Endodermal cell (in vitro differentiated cells): ENCODE data around the gene WNT8B. TPM values are rescaled to one million over a fixed set of nuclear protein-coding genes. Genes with fewer than 3 reads are reported as not detected.

Experiments used
- DNase-seq: peaks from one replicate; pipeline ENCODE4 v3.0.0-alpha.2; 2017
- H3K27ac ChIP-seq: 2 replicates; pipeline ENCODE4 v1.5.1; 2013; ENCODE audit warnings: mild to moderate bottlenecking, low read depth, low read length, moderate library complexity
- H3K27me3 ChIP-seq: 2 replicates; pipeline ENCODE4 v1.6.1; 2013; ENCODE audit warnings: mild to moderate bottlenecking, low read length, moderate library complexity; ENCODE audit not compliant: insufficient read depth, control insufficient read depth, poor library complexity, severe bottlenecking
- H3K36me3 ChIP-seq: 2 replicates; pipeline ENCODE4 v1.7.0; 2013; ENCODE audit warnings: mild to moderate bottlenecking, low read length, moderate library complexity; ENCODE audit not compliant: control insufficient read depth, insufficient read depth
- H3K4me1 ChIP-seq: one replicate; pipeline ENCODE4 v1.7.0; 2013; ENCODE audit warnings: low read length; ENCODE audit not compliant: control insufficient read depth, insufficient read depth
- H3K4me3 ChIP-seq: 2 replicates; pipeline ENCODE4 v1.5.1; 2013; ENCODE audit warnings: mild to moderate bottlenecking, low read length, moderate library complexity
- H3K9ac ChIP-seq: 2 replicates; pipeline ENCODE4 v1.6.1; 2013; ENCODE audit warnings: mild to moderate bottlenecking, low read length, moderate library complexity; ENCODE audit not compliant: poor library complexity, severe bottlenecking; ENCODE audit errors: extremely low read depth
- H3K9me3 ChIP-seq: 2 replicates; pipeline ENCODE4 v1.6.1; 2013; ENCODE audit warnings: mild to moderate bottlenecking, low read length, moderate library complexity; ENCODE audit not compliant: control insufficient read depth
- H3K27ac Mint-ChIP-seq: 2 replicates; pipeline ENCODE4 v1.8.0; 2020; ENCODE audit warnings: mixed read lengths
- H3K27me3 Mint-ChIP-seq: 2 replicates; pipeline ENCODE4 v1.8.0; 2021; ENCODE audit warnings: mild to moderate bottlenecking, mixed read lengths; ENCODE audit not compliant: insufficient read depth
- H3K36me3 Mint-ChIP-seq: 2 replicates; pipeline ENCODE4 v1.8.0; 2020; ENCODE audit warnings: low read depth, mixed read lengths
- H3K4me1 Mint-ChIP-seq: 2 replicates; pipeline ENCODE4 v1.8.0; 2020; ENCODE audit warnings: mixed read lengths
- H3K4me3 Mint-ChIP-seq: 2 replicates; pipeline ENCODE4 v1.8.0; 2020; ENCODE audit warnings: mild to moderate bottlenecking, moderate library complexity, mixed read lengths
- H3K9me3 Mint-ChIP-seq: 2 replicates; pipeline ENCODE4 v1.8.0; 2020; ENCODE audit warnings: mild to moderate bottlenecking, mixed read lengths
- WGBS, 2 experiments: methylation state at CpG; one replicate each; pipeline versions ENCODE4 v1.1.5 to v1.1.7; 2013; ENCODE audit warnings: missing lambda C conversion rate in 2 of 2, mixed read lengths in 1 of 2; ENCODE audit not compliant: insufficient coverage in 1 of 2, insufficient read length in 1 of 2; 5-methylcytosine and 5-hydroxymethylcytosine counted together
- total RNA-seq, 2 donors: library from RNA; stranded (reverse); fragmentation: NEBNext Ultra II Directional in 1 of 2; extraction: Animal tissue kit (Norgen Biotek cat#: 25700) in 1 of 2; gene quantifications; 2 replicates in 1 of 2; 3 replicates in 1 of 2; pipeline ENCODE4 v1.2.1, GENCODE V29; 2021
- TF ChIP-seq, protein P1 (sequence below): fragments of 200-600 bp; sonication (generic); conservative IDR thresholded peaks from 2 replicates; pipeline ENCODE4 v1.5.0; 2021; ENCODE audit warnings: antibody characterized with exemption, mild to moderate bottlenecking

The WNT8B gene
- total RNA-seq, 2 donors from 2014 or later, result 0.13 TPM; not detected in 1

DNA sequence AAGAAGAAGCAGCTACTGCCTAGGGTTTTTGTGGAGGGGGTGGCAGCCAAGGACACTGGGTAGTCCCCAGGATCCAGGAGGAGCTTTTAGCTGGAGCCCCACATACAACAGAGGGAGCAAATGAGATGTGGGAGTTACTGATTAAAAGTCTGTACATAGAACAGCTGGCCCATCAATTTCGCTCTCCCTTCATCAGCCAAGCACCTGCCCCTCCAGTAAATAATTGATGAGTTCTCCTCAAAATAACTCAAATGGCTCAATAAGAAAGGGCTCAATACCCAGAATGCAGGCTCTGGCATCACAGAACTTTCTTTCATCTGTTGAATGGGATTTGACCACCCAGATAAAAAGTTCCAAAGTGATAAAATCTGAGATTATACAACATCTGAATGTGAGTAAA lies 15.1 kb upstream of the WNT8B start:
- H3K9me3 ChIP-seq, result no peaks in the 10 kb centered on the region
- 95% methylated on average over 1 of the region's 1 CpG; no CpG with 5 or more reads in 1 of the 2 experiments for WGBS, 2 experiments
- Mint-ChIP-seq H3K4me1 (no peaks in the 10 kb centered on the region), H3K9me3 (peaks cover 7% of the 10 kb centered on the region), H3K4me3 (no peak overlapping the region), H3K27me3 (peaks cover 63% of the 10 kb centered on the region), H3K36me3 (no peaks in the 10 kb centered on the region), H3K27ac (no peak overlapping the region)
- TF ChIP-seq, protein P1, sequence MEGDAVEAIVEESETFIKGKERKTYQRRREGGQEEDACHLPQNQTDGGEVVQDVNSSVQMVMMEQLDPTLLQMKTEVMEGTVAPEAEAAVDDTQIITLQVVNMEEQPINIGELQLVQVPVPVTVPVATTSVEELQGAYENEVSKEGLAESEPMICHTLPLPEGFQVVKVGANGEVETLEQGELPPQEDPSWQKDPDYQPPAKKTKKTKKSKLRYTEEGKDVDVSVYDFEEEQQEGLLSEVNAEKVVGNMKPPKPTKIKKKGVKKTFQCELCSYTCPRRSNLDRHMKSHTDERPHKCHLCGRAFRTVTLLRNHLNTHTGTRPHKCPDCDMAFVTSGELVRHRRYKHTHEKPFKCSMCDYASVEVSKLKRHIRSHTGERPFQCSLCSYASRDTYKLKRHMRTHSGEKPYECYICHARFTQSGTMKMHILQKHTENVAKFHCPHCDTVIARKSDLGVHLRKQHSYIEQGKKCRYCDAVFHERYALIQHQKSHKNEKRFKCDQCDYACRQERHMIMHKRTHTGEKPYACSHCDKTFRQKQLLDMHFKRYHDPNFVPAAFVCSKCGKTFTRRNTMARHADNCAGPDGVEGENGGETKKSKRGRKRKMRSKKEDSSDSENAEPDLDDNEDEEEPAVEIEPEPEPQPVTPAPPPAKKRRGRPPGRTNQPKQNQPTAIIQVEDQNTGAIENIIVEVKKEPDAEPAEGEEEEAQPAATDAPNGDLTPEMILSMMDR, result no peak
- H3K4me1 ChIP-seq, result no peaks in the 10 kb centered on the region
- no peak for DNase-seq
- H3K9ac ChIP-seq, result no peak overlapping the region
- H3K36me3 ChIP-seq, result no peaks in the 10 kb centered on the region
- H3K27me3 ChIP-seq, result peaks cover 13% of the 10 kb centered on the region
- no peak overlapping the region for H3K27ac ChIP-seq
- no peak overlapping the region for H3K4me3 ChIP-seq

- H3K9me3 Mint-ChIP-seq, result peaks cover 7% of the 10 kb centered on the region
Observed at GRCh38 chr10:100448951-100449350, 13.9 kb upstream of the WNT8B start.

DNA sequence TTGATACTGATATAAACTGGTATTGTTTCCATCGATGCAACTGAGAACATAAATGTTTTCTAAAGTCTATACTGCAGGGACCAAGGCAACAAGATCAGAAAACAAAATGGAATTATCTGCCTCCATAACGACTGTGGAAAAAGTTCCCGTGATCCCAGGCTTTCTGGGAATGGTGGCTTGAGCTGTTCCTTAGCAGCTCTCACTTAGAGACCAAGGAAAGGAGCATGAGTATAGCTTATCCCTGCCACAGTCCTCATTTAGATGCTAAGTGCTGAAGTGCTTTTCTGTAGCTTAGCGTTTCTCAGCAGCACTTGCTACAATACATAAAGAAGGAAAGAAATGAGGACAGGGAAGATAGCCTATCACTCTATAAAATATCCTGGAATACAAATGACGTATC lies 5.5 kb downstream of the WNT8B start:
- H3K9me3 Mint-ChIP-seq, result no peaks in the 10 kb centered on the region
- TF ChIP-seq, protein P1, result no peak
- Histone ChIP-seq H3K9ac (no peak overlapping the region), H3K9me3 (no peaks in the 10 kb centered on the region), H3K36me3 (no peaks in the 10 kb centered on the region), H3K27me3 (peaks cover 91% of the 10 kb centered on the region), H3K4me1 (no peaks in the 10 kb centered on the region), H3K27ac (no peak overlapping the region), H3K4me3 (no peak overlapping the region)
- H3K27me3 Mint-ChIP-seq, result peaks cover 87% of the 10 kb centered on the region
- DNase-seq, result no peak
- WGBS, 2 experiments, result 55 to 62% methylated on average over 5 of the region's 5 CpGs
- no peaks in the 10 kb centered on the region for H3K36me3 Mint-ChIP-seq
- H3K27ac Mint-ChIP-seq, result no peak overlapping the region
- H3K4me3 Mint-ChIP-seq, result no peak overlapping the region
- no peaks in the 10 kb centered on the region for H3K4me1 Mint-ChIP-seq

More at GRCh38 chr10:100448951-100449350, 13.9 kb upstream of the WNT8B start:
- Histone ChIP-seq H3K4me1 (no peaks in the 10 kb centered on the region), H3K4me3 (no peak overlapping the region), H3K27me3 (peaks cover 7% of the 10 kb centered on the region), H3K9me3 (no peaks in the 10 kb centered on the region), H3K9ac (no peak overlapping the region), H3K27ac (no peak overlapping the region), H3K36me3 (no peaks in the 10 kb centered on the region)
- H3K36me3 Mint-ChIP-seq, result no peaks in the 10 kb centered on the region
- no peak overlapping the region for H3K4me3 Mint-ChIP-seq
- no peak overlapping the region for H3K27ac Mint-ChIP-seq
- 91 to 100% methylated on average over 3 to 4 of the region's 4 CpGs for WGBS, 2 experiments
- TF ChIP-seq, protein P1, result no peak
- peaks cover 51% of the 10 kb centered on the region for H3K27me3 Mint-ChIP-seq
- no peaks in the 10 kb centered on the region for H3K4me1 Mint-ChIP-seq
- no peak for DNase-seq
